DND-41 (cell line): ENCODE measurements around the gene DNAJC27.

Experiments used
- EZH2 ChIP-seq: IDR thresholded peaks from 3 replicates; pipeline ENCODE4 v1.6.1; 2012; ENCODE audit warnings: borderline replicate concordance, low read depth, mild to moderate bottlenecking, moderate library complexity, low read length, inconsistent platforms; ENCODE audit not compliant: severe bottlenecking
- TF ChIP-seq, protein P1 (sequence below): IDR thresholded peaks from 2 replicates; pipeline ENCODE4 v1.5.1; 2012; ENCODE audit warnings: borderline replicate concordance, low read length, moderate library complexity, mild to moderate bottlenecking; ENCODE audit not compliant: poor library complexity, severe bottlenecking; ENCODE audit errors: extremely low read depth

DNA sequence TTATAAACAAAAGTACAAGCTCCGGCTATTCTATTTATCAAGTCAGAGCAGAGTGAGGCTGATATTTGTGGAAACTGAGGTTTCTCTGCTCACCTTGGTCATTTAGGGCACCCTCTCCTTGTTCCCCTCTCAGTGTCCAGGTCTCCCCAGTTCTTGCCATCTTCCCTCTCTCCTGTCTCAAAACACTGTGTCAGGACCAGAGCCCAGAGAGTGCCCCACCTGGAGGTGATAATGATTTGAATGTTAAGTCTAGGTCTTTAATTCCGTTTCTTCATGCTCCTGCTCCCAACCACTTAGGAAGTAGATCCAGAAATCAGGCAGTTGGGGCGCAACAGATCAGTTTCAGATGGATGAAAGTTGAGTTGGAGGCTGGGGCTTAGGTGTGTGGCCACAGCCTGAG lies 42.5 kb downstream of the DNAJC27 start:
- TF ChIP-seq, protein P1, sequence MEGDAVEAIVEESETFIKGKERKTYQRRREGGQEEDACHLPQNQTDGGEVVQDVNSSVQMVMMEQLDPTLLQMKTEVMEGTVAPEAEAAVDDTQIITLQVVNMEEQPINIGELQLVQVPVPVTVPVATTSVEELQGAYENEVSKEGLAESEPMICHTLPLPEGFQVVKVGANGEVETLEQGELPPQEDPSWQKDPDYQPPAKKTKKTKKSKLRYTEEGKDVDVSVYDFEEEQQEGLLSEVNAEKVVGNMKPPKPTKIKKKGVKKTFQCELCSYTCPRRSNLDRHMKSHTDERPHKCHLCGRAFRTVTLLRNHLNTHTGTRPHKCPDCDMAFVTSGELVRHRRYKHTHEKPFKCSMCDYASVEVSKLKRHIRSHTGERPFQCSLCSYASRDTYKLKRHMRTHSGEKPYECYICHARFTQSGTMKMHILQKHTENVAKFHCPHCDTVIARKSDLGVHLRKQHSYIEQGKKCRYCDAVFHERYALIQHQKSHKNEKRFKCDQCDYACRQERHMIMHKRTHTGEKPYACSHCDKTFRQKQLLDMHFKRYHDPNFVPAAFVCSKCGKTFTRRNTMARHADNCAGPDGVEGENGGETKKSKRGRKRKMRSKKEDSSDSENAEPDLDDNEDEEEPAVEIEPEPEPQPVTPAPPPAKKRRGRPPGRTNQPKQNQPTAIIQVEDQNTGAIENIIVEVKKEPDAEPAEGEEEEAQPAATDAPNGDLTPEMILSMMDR: peak; percentile 7
- no peak for TF ChIP-seq EZH2
